Cerebellar nuclear complex (tissue), 1 donor: ENCODE data around the gene PGF.

Source experiments
- DNase-seq, 2 experiments: peaks; one replicate each; lab custom pipeline; 2025; lab: John Stamatoyannopoulos, UW

The PGF gene

DNA sequence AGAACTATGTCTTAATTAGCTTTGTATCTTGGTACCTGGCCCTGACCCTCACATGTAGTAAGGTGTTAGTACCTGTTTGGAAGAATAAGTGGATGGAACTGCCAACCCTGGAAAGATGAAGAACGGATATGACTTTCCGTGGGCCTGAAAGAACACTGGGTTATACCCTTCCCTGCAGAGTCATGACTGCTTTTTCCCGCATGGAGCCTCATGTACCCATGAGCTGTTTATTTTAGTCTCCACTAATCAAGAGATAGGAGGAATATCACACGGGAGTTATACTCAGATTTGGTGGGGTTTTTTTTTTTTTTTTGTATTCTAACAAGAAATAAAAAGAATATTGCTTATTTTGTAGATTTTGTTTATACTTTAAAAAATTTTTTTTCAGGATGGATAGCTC is 57.8 kb downstream of the PGF start:
- DNase-seq = no peak

GRCh38 chr14:74896400-74896799 is 59.0 kb downstream of the PGF start:
- no peak for DNase-seq

DNA sequence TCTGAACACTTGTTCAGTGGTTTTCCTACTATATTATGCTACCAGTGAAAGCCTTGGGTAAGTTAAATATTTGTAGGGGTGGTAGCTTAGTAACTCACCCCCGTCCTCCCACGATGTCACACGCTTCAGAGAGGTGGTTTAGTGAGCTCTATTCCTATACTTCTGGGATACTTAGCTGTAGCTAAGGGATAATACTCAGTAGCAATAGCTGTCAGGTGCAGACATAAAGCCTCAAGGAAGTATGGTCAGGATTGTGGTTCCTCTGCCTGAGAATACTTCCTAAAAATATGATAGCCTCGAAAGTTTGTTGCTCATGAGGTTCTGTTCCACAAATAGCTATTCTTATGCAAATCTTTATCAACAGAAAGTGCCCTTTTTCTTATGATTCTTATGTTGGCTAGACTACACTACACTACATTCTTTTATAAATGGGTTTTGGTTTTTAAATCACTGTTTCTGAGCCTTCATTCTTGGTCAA is 61.7 kb downstream of the PGF start:
- no peak for DNase-seq

- DNase-seq = no peak
Measured at GRCh38 chr14:74892745-74893144, 62.7 kb downstream of the PGF start.

DNA sequence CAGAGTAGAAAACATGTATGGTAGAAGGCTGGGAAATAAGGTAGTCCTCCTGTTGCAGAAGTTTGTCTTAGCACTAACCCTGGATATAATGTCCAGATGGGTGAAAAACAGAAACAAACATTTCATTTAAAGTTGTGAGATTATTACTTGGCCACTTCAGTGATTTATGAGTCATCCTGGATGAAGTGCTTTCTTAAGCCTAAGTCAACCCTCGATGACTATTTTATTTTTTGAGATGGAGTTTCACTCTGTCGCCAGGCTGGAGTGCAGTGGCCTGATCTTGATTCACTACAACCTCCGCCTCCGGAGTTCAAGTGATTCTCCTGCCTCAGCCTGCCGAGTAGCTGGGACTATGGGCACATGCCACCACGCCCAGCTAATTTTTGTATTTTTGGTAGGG is 63.5 kb downstream of the PGF start:
- DNase-seq = no peak
